ENCODE measurements around the gene PLPPR1.

Gene PLPPR1

DNA sequence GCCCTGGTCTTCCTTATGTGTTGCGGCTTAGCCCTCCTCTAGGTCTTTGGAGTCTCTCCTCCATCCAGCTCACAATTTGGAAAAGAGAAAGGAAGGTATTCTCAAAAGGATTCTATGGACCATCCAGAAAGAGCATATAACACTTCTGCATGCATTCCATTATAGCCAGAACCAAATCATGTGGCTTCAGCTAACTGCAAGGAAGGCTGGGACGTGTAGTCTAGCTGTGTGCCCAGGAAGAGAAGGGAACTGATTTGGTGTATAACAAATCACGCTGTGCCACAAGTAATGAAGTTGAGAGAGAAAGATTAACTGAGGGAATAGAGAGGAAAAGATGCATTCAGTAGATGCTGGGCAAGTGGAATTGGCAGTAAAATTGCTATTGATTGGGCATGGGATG, 43.7 kb downstream of the PLPPR1 start:
- Histone ChIP-seq H3K4me1 (ENCODE audit: control insufficient read depth, insufficient read depth, low read length, poor library complexity, severe bottlenecking) (no peaks in the 10 kb centered on the region), H3K9me3 (ENCODE audit: control insufficient read depth, low read length) (no peaks in the 10 kb centered on the region), H3K4me3 (ENCODE audit: insufficient read depth, low read depth, low read length, poor library complexity, severe bottlenecking) (no peak overlapping the region), H3K36me3 (ENCODE audit: control insufficient read depth, insufficient read depth, low read length) (no peaks in the 10 kb centered on the region), H3K27me3 (replicated peaks; ENCODE audit: control insufficient read depth, insufficient read depth, low read length, poor library complexity, severe bottlenecking) (no peaks in the 10 kb centered on the region), H3K27ac (ENCODE audit: insufficient read depth, low read length, poor library complexity, severe bottlenecking) (no peak overlapping the region)
- no peak for DNase-seq

DNA sequence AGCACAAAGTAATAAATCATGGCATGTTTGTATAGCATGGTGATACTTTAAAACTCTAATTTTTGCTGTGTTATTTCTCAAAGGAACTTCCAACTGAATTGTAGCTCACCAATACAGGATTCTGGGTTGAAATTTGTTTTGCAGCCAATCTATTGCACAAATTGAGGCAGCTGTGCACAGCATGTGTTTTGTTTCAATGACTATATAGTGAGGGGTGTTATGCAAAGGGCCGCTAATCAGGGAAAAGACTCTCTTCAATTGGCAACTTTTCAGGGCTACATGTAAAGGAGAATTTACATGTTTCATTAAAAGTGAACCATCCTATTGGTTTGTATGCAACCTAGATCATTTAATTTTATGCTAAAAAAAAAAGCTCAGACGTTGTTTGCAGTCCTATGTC, 44.6 kb downstream of the PLPPR1 start:
- no peaks in the 10 kb centered on the region for H3K36me3 ChIP-seq (ENCODE audit: control insufficient read depth, insufficient read depth, low read length)
- H3K4me1 ChIP-seq (ENCODE audit: control insufficient read depth, insufficient read depth, low read length, poor library complexity, severe bottlenecking), result no peaks in the 10 kb centered on the region
- no peak overlapping the region for H3K4me3 ChIP-seq (ENCODE audit: insufficient read depth, low read depth, low read length, poor library complexity, severe bottlenecking)
- H3K9me3 ChIP-seq (ENCODE audit: control insufficient read depth, low read length), result no peaks in the 10 kb centered on the region
- no peak for DNase-seq
- no peak overlapping the region for H3K27ac ChIP-seq (ENCODE audit: insufficient read depth, low read length, poor library complexity, severe bottlenecking)
- H3K27me3 ChIP-seq (replicated peaks; ENCODE audit: control insufficient read depth, insufficient read depth, low read length, poor library complexity, severe bottlenecking), result no peaks in the 10 kb centered on the region

DNA sequence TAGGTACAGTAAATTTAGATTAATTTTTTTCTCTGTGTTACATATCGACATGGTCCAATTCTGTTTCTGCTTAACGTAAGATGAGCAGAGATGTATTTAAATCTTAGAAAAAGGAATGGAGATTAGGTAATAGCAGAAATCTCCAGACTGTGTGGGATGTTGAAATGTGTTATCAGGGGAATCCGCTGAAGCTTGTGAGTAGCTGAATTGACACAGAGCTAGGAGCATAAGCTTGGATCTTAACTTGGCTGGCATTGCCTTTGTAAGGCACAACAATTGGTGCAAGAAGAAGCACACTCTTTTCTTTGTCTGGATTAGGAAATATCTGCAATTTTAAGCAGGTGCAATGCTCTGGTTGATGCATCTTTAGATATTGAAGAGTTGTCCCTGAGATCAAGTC, 53.1 kb downstream of the PLPPR1 start:
- H3K27ac ChIP-seq (ENCODE audit: insufficient read depth, low read length, poor library complexity, severe bottlenecking), result no peak overlapping the region
- H3K27me3 ChIP-seq (replicated peaks; ENCODE audit: control insufficient read depth, insufficient read depth, low read length, poor library complexity, severe bottlenecking), result no peaks in the 10 kb centered on the region
- no peaks in the 10 kb centered on the region for H3K4me1 ChIP-seq (ENCODE audit: control insufficient read depth, insufficient read depth, low read length, poor library complexity, severe bottlenecking)
- no peak for DNase-seq
- no peaks in the 10 kb centered on the region for H3K36me3 ChIP-seq (ENCODE audit: control insufficient read depth, insufficient read depth, low read length)
- no peak overlapping the region for H3K4me3 ChIP-seq (ENCODE audit: insufficient read depth, low read depth, low read length, poor library complexity, severe bottlenecking)
- no peaks in the 10 kb centered on the region for H3K9me3 ChIP-seq (ENCODE audit: control insufficient read depth, low read length)

DNA sequence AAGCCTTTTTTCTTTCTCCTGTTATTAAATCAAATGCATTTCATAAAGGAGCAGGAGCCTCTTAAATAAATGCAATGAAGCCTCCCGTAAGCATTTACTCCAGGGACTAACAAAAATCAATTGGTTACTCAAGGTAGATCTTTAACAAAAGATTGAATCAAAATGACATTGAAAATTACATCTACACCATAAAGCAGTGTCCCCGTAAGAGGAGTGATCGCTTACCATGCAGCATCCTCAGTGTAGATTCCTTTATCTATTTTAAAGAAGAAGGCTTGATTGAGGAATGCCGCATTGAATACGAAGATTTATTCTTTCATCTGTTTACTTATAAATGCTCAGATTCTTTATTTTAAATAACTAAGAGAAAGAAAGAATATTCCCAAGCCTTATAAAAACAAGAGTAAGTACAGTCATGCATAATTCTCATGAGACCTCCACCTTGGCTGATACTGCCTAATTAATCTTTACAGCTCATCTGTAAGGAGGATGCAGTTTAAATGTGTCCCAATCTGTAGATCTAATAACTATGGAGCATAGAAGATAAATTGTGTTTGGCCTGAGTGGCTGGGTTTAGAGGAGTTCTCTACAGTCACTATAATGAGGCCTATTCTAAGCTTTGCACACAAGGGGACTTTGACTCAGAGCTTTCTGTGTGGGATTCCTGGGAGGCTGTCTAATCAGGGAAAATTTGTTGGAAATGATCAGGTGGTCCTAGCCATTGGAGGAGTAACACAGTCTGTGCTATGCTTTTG, 55.1 kb downstream of the PLPPR1 start:
- Histone ChIP-seq H3K9me3 (ENCODE audit: control insufficient read depth, low read length) (no peaks in the 10 kb centered on the region), H3K27ac (ENCODE audit: insufficient read depth, low read length, poor library complexity, severe bottlenecking) (no peak overlapping the region), H3K36me3 (ENCODE audit: control insufficient read depth, insufficient read depth, low read length) (no peaks in the 10 kb centered on the region), H3K27me3 (replicated peaks; ENCODE audit: control insufficient read depth, insufficient read depth, low read length, poor library complexity, severe bottlenecking) (no peaks in the 10 kb centered on the region), H3K4me3 (ENCODE audit: insufficient read depth, low read depth, low read length, poor library complexity, severe bottlenecking) (no peak overlapping the region), H3K4me1 (ENCODE audit: control insufficient read depth, insufficient read depth, low read length, poor library complexity, severe bottlenecking) (no peaks in the 10 kb centered on the region)
- no peak for DNase-seq

DNA sequence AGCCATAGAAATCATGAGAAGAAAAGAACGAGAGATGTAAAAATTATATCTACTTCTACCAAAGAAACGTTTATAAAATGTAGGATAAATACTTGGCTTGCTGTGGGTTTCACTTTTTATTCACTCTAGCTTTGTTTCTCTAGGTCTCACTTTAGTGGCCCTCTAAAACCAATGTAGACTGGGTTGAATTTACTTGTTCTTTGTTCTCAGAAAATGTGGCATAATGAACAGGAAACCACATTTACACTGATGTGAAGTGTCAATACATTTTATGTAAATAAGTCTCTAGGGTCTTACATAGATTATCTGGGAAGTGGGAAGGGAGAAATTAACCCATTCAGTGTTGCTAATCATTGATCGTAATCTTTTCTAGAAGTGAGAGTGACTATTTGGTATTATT, 58.9 kb downstream of the PLPPR1 start:
- H3K9me3 ChIP-seq (ENCODE audit: control insufficient read depth, low read length), result no peaks in the 10 kb centered on the region
- no peaks in the 10 kb centered on the region for H3K27me3 ChIP-seq (replicated peaks; ENCODE audit: control insufficient read depth, insufficient read depth, low read length, poor library complexity, severe bottlenecking)
- H3K4me3 ChIP-seq (ENCODE audit: insufficient read depth, low read depth, low read length, poor library complexity, severe bottlenecking), result no peak overlapping the region
- no peaks in the 10 kb centered on the region for H3K36me3 ChIP-seq (ENCODE audit: control insufficient read depth, insufficient read depth, low read length)
- no peak overlapping the region for H3K27ac ChIP-seq (ENCODE audit: insufficient read depth, low read length, poor library complexity, severe bottlenecking)
- no peaks in the 10 kb centered on the region for H3K4me1 ChIP-seq (ENCODE audit: control insufficient read depth, insufficient read depth, low read length, poor library complexity, severe bottlenecking)
- no peak for DNase-seq

DNA sequence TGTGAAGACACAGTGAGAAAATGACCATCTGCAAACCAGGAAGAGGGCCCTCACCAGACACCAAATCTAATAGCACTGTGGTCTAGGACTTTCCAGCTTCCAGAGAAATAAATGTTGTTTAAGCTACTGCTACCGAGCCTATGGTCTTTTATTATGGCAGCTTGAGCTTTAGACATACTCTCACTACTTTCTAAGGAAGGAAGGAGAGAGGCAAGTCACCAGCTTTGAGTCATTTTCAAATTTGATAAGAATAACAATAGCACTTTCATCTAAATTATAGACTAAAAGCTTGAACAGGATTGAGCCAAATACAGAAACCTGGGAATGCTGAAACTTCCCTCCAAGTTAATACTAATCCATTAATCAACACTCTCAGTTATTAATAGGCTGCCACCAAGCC, 64.4 kb downstream of the PLPPR1 start:
- Histone ChIP-seq H3K27me3 (replicated peaks; ENCODE audit: control insufficient read depth, insufficient read depth, low read length, poor library complexity, severe bottlenecking) (no peaks in the 10 kb centered on the region), H3K4me3 (ENCODE audit: insufficient read depth, low read depth, low read length, poor library complexity, severe bottlenecking) (no peak overlapping the region), H3K27ac (ENCODE audit: insufficient read depth, low read length, poor library complexity, severe bottlenecking) (no peak overlapping the region), H3K36me3 (ENCODE audit: control insufficient read depth, insufficient read depth, low read length) (no peaks in the 10 kb centered on the region), H3K4me1 (ENCODE audit: control insufficient read depth, insufficient read depth, low read length, poor library complexity, severe bottlenecking) (no peaks in the 10 kb centered on the region), H3K9me3 (ENCODE audit: control insufficient read depth, low read length) (no peaks in the 10 kb centered on the region)
- DNase-seq, result no peak

DNA sequence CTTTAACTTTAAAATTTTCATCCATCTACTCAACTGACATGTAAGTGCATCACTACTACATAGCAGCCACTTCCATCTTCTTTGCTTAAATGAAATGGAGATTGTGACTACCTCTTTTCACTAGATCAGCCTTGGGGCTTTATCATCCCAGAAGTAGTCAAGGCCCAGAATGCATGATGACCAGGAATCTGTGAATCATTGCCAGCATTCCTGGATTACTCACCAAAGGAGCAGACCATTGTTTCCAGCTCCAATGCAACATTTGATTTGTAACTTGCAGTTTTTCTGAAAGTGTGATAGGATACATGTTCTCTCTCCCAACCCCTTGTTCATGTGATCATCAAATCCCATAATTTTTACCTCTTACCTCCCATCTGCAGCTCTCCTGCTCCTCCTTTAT, 65.1 kb downstream of the PLPPR1 start:
- H3K27ac ChIP-seq (ENCODE audit: insufficient read depth, low read length, poor library complexity, severe bottlenecking), result no peak overlapping the region
- no peak for DNase-seq
- H3K4me1 ChIP-seq (ENCODE audit: control insufficient read depth, insufficient read depth, low read length, poor library complexity, severe bottlenecking), result no peaks in the 10 kb centered on the region
- no peaks in the 10 kb centered on the region for H3K9me3 ChIP-seq (ENCODE audit: control insufficient read depth, low read length)
- no peaks in the 10 kb centered on the region for H3K27me3 ChIP-seq (replicated peaks; ENCODE audit: control insufficient read depth, insufficient read depth, low read length, poor library complexity, severe bottlenecking)
- no peak overlapping the region for H3K4me3 ChIP-seq (ENCODE audit: insufficient read depth, low read depth, low read length, poor library complexity, severe bottlenecking)
- H3K36me3 ChIP-seq (ENCODE audit: control insufficient read depth, insufficient read depth, low read length), result no peaks in the 10 kb centered on the region

DNA sequence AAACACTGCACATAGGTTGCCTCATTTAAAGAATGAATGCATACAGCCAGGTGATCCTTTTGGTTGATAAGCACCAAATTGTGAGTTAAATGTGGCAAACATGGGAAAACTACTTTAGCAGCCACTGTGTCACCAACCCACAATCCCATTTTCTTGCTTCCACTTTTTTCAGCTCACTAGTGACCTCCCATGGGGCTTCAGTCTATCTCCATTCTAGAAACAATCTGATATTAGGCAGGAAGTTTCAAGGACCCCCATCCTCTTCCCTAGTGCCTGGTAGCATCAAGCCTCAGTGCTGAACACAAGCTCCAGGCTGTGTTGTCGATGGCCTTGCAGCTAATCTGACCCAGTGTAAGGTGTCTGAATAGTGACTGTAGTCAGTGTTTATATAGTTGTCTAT, 66.2 kb downstream of the PLPPR1 start:
- DNase-seq, result no peak
- Histone ChIP-seq H3K27me3 (replicated peaks; ENCODE audit: control insufficient read depth, insufficient read depth, low read length, poor library complexity, severe bottlenecking) (no peaks in the 10 kb centered on the region), H3K9me3 (ENCODE audit: control insufficient read depth, low read length) (no peaks in the 10 kb centered on the region), H3K36me3 (ENCODE audit: control insufficient read depth, insufficient read depth, low read length) (no peaks in the 10 kb centered on the region), H3K4me3 (ENCODE audit: insufficient read depth, low read depth, low read length, poor library complexity, severe bottlenecking) (no peak overlapping the region), H3K27ac (ENCODE audit: insufficient read depth, low read length, poor library complexity, severe bottlenecking) (no peak overlapping the region), H3K4me1 (ENCODE audit: control insufficient read depth, insufficient read depth, low read length, poor library complexity, severe bottlenecking) (no peaks in the 10 kb centered on the region)

DNA sequence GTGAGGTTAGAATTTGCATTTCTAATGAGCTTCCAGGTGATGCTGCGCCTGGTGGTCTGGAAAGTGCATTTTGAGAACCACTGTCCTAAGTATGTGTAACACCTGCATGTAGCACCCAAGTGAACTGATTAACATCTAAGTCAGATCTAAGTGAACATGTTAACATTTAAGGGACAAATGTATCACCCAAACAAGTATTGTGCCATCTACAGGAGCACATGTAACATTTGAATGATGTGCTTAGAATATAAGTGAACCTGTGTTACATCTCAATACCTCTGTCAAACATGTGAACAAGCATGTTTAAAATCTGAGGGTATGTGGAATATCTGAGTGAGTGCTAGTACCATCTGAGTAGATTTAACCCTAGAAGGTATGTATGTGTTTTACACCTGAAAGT, 68.7 kb downstream of the PLPPR1 start:
- no peaks in the 10 kb centered on the region for H3K4me1 ChIP-seq (ENCODE audit: control insufficient read depth, insufficient read depth, low read length, poor library complexity, severe bottlenecking)
- no peak overlapping the region for H3K27ac ChIP-seq (ENCODE audit: insufficient read depth, low read length, poor library complexity, severe bottlenecking)
- H3K9me3 ChIP-seq (ENCODE audit: control insufficient read depth, low read length), result no peaks in the 10 kb centered on the region

DNA sequence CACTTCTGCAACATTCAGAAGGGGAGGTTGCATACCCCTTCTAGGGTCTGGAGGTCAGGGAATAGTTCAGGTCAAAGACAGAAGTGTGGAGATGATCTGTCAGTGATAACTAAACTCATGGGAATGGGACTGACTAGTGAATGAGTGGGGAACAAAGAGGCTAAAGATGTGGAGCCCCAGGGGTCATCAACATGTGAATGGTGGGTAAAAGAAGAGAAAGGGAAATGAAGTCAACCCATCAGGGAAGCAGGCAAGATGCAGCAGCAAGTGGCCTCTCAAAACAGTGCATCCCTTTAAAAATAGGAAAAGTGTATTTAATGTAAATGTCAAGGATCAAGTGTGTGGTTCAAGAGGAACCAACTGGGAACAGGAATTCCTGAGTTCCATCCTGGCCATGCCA, 69.9 kb downstream of the PLPPR1 start:
- Histone ChIP-seq H3K4me1 (ENCODE audit: control insufficient read depth, insufficient read depth, low read length, poor library complexity, severe bottlenecking) (no peaks in the 10 kb centered on the region), H3K9me3 (ENCODE audit: control insufficient read depth, low read length) (no peaks in the 10 kb centered on the region), H3K27me3 (replicated peaks; ENCODE audit: control insufficient read depth, insufficient read depth, low read length, poor library complexity, severe bottlenecking) (no peaks in the 10 kb centered on the region), H3K36me3 (ENCODE audit: control insufficient read depth, insufficient read depth, low read length) (no peaks in the 10 kb centered on the region), H3K4me3 (ENCODE audit: insufficient read depth, low read depth, low read length, poor library complexity, severe bottlenecking) (no peak overlapping the region), H3K27ac (ENCODE audit: insufficient read depth, low read length, poor library complexity, severe bottlenecking) (no peak overlapping the region)
- no peak for DNase-seq

More for the DNA sequence above, 68.7 kb downstream of the PLPPR1 start:
- Histone ChIP-seq H3K27me3 (replicated peaks; ENCODE audit: control insufficient read depth, insufficient read depth, low read length, poor library complexity, severe bottlenecking) (no peaks in the 10 kb centered on the region), H3K36me3 (ENCODE audit: control insufficient read depth, insufficient read depth, low read length) (no peaks in the 10 kb centered on the region), H3K4me3 (ENCODE audit: insufficient read depth, low read depth, low read length, poor library complexity, severe bottlenecking) (no peak overlapping the region)
- DNase-seq, result no peak

Measured in effector memory CD4-positive, alpha-beta T cell (primary cell).